ENCODE data around the gene VPS37C. TPM values are rescaled to one million over a fixed set of nuclear protein-coding genes. Genes with fewer than 3 reads are reported as not detected.

The VPS37C gene
- total and polyA plus RNA-seq, 2 donors from 2014 or later, result 13.9 to 31.8 TPM

DNA sequence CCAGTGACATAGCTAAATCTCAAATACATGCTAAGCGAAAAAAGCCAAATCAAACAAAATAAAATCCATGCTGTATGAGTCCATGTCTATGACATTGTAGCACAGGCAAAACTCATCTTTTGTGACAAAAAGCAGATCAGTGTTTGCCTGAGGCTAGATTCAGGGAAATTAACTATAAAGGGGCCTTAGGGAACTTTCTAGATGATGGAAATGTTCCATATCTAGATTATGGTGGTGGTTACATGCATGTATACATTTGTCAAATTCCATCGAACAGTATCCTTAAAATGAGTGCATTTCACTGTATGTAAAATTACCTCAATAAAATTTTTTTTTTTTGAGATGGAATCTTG lies 44.1 kb downstream of the VPS37C start:
- Histone ChIP-seq H3K4me1 (ENCODE audit: control insufficient read depth in 2 of 3, insufficient read depth in 2 of 3, low read depth in 1 of 3, low read length in 3 of 3) (no peaks in the 10 kb centered on the region), H3K36me3 (ENCODE audit: control insufficient read depth in 2 of 3, insufficient read depth in 3 of 3, low read length in 3 of 3) (no peaks in the 10 kb centered on the region), H3K4me3 (ENCODE audit: low read length in 3 of 3) (no peak overlapping the region), H3K27ac (ENCODE audit: low read depth in 2 of 2, low read length in 2 of 2) (no peak overlapping the region), H3K9ac (ENCODE audit: low read length in 3 of 3) (no peak overlapping the region), H3K9me3 (ENCODE audit: control insufficient read depth in 2 of 3, insufficient read depth in 1 of 3, low read length in 3 of 3) (no peaks in the 10 kb centered on the region), H3K27me3 (ENCODE audit: control insufficient read depth, insufficient read depth, low read length) (no peaks in the 10 kb centered on the region)
- DNase-seq, result no peak
- intact Hi-C loops (cut with DNase I), result no loop called here
- FAIRE-seq, result no peak
- TF ChIP-seq, protein P1, sequence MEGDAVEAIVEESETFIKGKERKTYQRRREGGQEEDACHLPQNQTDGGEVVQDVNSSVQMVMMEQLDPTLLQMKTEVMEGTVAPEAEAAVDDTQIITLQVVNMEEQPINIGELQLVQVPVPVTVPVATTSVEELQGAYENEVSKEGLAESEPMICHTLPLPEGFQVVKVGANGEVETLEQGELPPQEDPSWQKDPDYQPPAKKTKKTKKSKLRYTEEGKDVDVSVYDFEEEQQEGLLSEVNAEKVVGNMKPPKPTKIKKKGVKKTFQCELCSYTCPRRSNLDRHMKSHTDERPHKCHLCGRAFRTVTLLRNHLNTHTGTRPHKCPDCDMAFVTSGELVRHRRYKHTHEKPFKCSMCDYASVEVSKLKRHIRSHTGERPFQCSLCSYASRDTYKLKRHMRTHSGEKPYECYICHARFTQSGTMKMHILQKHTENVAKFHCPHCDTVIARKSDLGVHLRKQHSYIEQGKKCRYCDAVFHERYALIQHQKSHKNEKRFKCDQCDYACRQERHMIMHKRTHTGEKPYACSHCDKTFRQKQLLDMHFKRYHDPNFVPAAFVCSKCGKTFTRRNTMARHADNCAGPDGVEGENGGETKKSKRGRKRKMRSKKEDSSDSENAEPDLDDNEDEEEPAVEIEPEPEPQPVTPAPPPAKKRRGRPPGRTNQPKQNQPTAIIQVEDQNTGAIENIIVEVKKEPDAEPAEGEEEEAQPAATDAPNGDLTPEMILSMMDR (IDR thresholded peaks at IDR 0.05; ENCODE audit: borderline replicate concordance, extremely low read depth, insufficient read depth), result no peak

DNA sequence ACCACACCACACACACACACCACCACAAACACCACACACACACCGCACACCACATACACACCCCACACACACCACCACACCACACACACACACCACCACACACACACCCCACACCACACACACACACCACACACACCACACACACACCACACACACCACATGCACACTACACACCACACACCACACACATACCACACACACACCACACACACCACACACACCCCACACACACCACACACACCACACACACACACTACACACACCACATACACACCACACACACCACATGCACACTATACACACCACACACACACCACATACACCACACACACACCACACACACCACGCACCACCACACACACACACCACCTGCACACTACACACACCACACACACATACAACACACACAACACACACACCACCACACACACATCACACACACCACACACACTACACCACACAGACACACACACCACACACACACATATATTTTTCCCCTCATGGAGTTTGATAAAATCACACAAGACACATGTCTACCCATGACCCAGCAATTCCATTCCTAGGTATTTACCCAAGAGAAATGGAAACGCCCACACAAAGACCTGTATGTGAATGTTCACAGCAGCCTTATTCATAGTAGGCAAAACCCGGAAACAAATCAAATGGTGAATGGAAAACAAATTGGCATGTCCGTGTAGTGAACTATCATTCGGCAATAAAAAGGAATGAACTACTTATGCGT lies 44.6 kb downstream of the VPS37C start:
- Histone ChIP-seq H3K36me3 (ENCODE audit: control insufficient read depth in 2 of 3, insufficient read depth in 3 of 3, low read length in 3 of 3) (no peaks in the 10 kb centered on the region), H3K9ac (ENCODE audit: low read length in 3 of 3) (no peak overlapping the region), H3K4me3 (ENCODE audit: low read length in 3 of 3) (no peak overlapping the region), H3K4me1 (ENCODE audit: control insufficient read depth in 2 of 3, insufficient read depth in 2 of 3, low read depth in 1 of 3, low read length in 3 of 3) (no peaks in the 10 kb centered on the region), H3K9me3 (ENCODE audit: control insufficient read depth in 2 of 3, insufficient read depth in 1 of 3, low read length in 3 of 3) (no peaks in the 10 kb centered on the region), H3K27me3 (ENCODE audit: control insufficient read depth, insufficient read depth, low read length) (no peaks in the 10 kb centered on the region), H3K27ac (ENCODE audit: low read depth in 2 of 2, low read length in 2 of 2) (no peak overlapping the region)
- TF ChIP-seq, protein P1 (IDR thresholded peaks at IDR 0.05; ENCODE audit: borderline replicate concordance, extremely low read depth, insufficient read depth), result no peak
- no peak for FAIRE-seq
- intact Hi-C loops (cut with DNase I), result no loop called here
- no peak for DNase-seq

- no peak for FAIRE-seq
- Histone ChIP-seq H3K4me3 (ENCODE audit: low read length in 3 of 3) (no peak overlapping the region), H3K9me3 (ENCODE audit: control insufficient read depth in 2 of 3, insufficient read depth in 1 of 3, low read length in 3 of 3) (no peaks in the 10 kb centered on the region), H3K27me3 (ENCODE audit: control insufficient read depth, insufficient read depth, low read length) (no peaks in the 10 kb centered on the region), H3K36me3 (ENCODE audit: control insufficient read depth in 2 of 3, insufficient read depth in 3 of 3, low read length in 3 of 3) (no peaks in the 10 kb centered on the region), H3K4me1 (ENCODE audit: control insufficient read depth in 2 of 3, insufficient read depth in 2 of 3, low read depth in 1 of 3, low read length in 3 of 3) (no peaks in the 10 kb centered on the region), H3K9ac (ENCODE audit: low read length in 3 of 3) (no peak overlapping the region), H3K27ac (ENCODE audit: low read depth in 2 of 2, low read length in 2 of 2) (no peak overlapping the region)
- TF ChIP-seq, protein P1 (IDR thresholded peaks at IDR 0.05; ENCODE audit: borderline replicate concordance, extremely low read depth, insufficient read depth), result no peak
- DNase-seq, result no peak
- intact Hi-C loops (cut with DNase I), result no loop called here
These were observed 45.6 kb downstream of the VPS37C start for GRCh38 chr11:61115498-61116224.

Data from kidney (tissue), 14 donors.